Activated CD4-positive, alpha-beta T cell treated with anti-CD3 and anti-CD28 coated beads, Interleukin-2, amount 10 ng/mL, durations not matched to agents 7 days and 5 days (primary cell): ENCODE data around the gene RNF169. TPM values are rescaled to one million over a fixed set of nuclear protein-coding genes. Genes with fewer than 3 reads are reported as not detected.
"Not testable (repeated sequence)": the region's sequence is repeated elsewhere in the genome, so short reads cannot be mapped to it uniquely, and the experiment has no call there.

Experiments
- CTCF ChIA-PET: fragments of 350-600 bp; sonication (Branson Sonifier 250); formaldehyde crosslinking; loops from one replicate; lab custom pipeline; 2021; ENCODE audit warnings: antibody characterized with exemption; lab: Charles Lee
- POLR2A ChIA-PET: fragments of 350-600 bp; sonication (Branson Sonifier 250); formaldehyde crosslinking; loops from one replicate; lab custom pipeline; 2021; ENCODE audit warnings: antibody characterized with exemption; lab: Charles Lee
- DNase-seq: peaks from one replicate; pipeline ENCODE4 v3.0.0-alpha.2; 2020
- H3K27ac Mint-ChIP-seq: one replicate; pipeline ENCODE4 v1.8.0; 2021; ENCODE audit warnings: mild to moderate bottlenecking, moderate library complexity, mixed read lengths
- H3K27me3 Mint-ChIP-seq: one replicate; pipeline ENCODE4 v1.8.0; 2021; ENCODE audit warnings: mixed read lengths
- H3K36me3 Mint-ChIP-seq: one replicate; pipeline ENCODE4 v1.8.0; 2021; ENCODE audit warnings: low read depth, mixed read lengths
- H3K4me1 Mint-ChIP-seq: one replicate; pipeline ENCODE4 v1.8.0; 2021; ENCODE audit warnings: mixed read lengths
- H3K4me3 Mint-ChIP-seq: one replicate; pipeline ENCODE4 v1.8.0; 2021; ENCODE audit warnings: mild to moderate bottlenecking, moderate library complexity, mixed read lengths
- H3K9me3 Mint-ChIP-seq: one replicate; pipeline ENCODE4 v1.8.0; 2021; ENCODE audit warnings: mixed read lengths
- total RNA-seq, 2 experiments: library from RNA; stranded (reverse); gene quantifications; one replicate each; pipeline ENCODE4 v1.2.3, GENCODE V29; 2021

Gene RNF169
- total RNA-seq, 2 experiments from 2014 or later, result 16.4 to 17.4 TPM

DNA sequence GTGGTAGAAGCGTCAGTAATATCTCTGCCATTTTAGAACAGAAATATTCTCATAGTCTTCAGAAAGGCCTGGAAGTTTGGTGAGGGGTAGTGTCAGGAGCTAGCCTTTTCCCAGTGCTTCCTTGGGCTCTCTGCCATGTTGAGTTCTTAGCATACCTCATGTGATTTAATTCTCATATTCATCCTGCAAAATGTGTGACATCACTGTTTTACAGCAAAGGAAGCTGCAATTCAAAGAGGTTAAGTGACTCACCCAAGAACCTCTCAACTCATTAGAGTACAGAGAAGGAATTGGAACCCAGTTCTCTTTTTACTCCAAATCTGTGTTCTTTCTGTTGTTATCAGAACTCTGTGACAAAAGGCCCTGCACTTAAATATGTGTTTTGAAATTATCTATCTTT, 72.1 kb downstream of the RNF169 start:
- no peak for DNase-seq
- Mint-ChIP-seq H3K4me3 (no peak overlapping the region), H3K36me3 (peaks cover 79% of the 10 kb centered on the region), H3K4me1 (peaks cover 34% of the 10 kb centered on the region), H3K27me3 (no peaks in the 10 kb centered on the region), H3K27ac (no peak overlapping the region), H3K9me3 (peaks cover 21% of the 10 kb centered on the region)
- POLR2A ChIA-PET, result no interaction called here
- CTCF ChIA-PET, result interaction anchor here (1.3 kb wide), 1 partner anchor 9 kb away, joined by 3 read pairs; no protein-coding TSS in a partner anchor

DNA sequence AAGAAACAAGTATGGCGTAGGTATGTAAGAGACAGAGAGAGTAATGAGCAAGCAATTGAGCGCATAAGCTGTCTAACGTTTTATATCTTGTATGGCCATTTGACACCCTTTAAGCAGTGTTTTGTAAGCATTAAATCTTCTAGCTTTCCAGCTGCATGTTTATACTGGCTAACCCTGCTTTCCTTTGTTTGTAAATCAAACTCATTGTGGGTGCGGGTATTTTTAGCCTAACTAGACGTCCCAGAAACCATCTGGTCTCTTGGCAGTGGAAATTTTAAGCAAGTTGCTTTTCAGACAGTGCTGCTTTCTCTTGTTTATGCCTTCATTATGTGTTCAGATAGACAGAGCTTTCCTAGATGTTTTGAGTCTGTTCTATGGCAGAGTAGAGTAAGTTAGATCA, 73.5 kb downstream of the RNF169 start:
- H3K4me3 Mint-ChIP-seq, result no peak overlapping the region
- ChIA-PET CTCF (interaction anchor here (0.6 to 0.9 kb wide), 2 partner anchors 18 to 62 kb away, joined by 3 read pairs; no protein-coding TSS in a partner anchor), POLR2A (no interaction called here)
- H3K9me3 Mint-ChIP-seq, result peaks cover 34% of the 10 kb centered on the region
- DNase-seq, result no peak
- H3K36me3 Mint-ChIP-seq, result peaks cover 88% of the 10 kb centered on the region
- H3K27me3 Mint-ChIP-seq, result no peaks in the 10 kb centered on the region
- H3K4me1 Mint-ChIP-seq, result peaks cover 33% of the 10 kb centered on the region
- no peak overlapping the region for H3K27ac Mint-ChIP-seq

DNA sequence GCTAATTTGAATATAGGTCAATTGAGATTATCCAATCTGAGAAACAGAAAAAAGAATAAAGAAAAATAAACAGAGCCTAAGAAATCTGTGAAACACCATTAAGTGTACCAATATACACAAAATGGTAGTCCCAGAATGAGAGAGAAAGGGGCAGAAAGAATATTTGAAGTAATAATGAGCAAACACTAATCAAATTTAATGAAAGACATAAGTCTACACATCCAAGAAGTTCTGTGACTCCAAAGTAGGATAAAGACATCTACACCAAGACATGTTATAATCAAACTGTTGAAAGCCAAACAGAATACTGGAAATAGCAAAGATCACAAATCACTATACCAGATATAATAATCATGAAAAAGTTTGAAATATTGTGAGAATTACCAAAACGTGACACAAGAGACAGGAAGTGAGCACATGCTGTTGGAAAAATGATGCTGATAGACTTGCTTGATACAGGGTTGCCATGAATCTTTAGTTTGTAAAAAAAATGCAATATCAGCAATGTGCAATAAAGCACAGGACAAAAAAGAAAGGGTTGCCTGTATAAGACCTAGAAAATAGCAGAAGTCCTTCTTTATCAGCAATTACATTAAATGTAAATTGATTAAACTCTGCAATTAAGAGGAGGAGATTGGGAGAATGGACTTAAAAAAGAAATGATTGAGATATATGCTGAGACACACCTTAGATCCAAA, 75.8 kb downstream of the RNF169 start:
- peak overlapping the region; percentile 42 for H3K27ac Mint-ChIP-seq
- POLR2A ChIA-PET, result no interaction called here
- CTCF ChIA-PET, result no interaction called here
- H3K27me3 Mint-ChIP-seq, result no peaks in the 10 kb centered on the region
- peaks cover 87% of the 10 kb centered on the region for H3K36me3 Mint-ChIP-seq
- H3K4me1 Mint-ChIP-seq, result peaks cover 12% of the 10 kb centered on the region
- H3K4me3 Mint-ChIP-seq, result no peak overlapping the region
- H3K9me3 Mint-ChIP-seq, result peaks cover 48% of the 10 kb centered on the region
- DNase-seq, result no peak

DNA sequence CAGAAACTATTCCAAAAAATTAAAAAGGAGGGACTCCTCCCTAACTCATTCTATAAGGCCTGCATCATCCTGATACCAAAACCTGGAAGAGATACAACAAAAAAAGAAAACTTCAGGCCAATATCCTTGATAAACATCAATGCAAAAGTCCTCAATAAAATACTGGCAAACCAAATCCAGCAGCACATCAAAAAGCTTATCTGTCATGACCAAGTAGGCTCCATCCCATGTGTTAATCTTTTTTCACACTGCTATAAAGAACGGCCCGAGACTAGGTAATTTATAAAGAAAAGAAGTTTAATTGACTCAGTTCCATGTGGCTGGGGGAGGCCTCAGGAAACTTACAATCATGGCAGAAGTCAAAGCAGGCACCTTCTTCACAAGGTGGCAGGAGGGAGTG, 76.9 kb downstream of the RNF169 start:
- H3K36me3 Mint-ChIP-seq, result peaks cover 85% of the 10 kb centered on the region
- CTCF ChIA-PET, result not testable (repeated sequence)

DNA sequence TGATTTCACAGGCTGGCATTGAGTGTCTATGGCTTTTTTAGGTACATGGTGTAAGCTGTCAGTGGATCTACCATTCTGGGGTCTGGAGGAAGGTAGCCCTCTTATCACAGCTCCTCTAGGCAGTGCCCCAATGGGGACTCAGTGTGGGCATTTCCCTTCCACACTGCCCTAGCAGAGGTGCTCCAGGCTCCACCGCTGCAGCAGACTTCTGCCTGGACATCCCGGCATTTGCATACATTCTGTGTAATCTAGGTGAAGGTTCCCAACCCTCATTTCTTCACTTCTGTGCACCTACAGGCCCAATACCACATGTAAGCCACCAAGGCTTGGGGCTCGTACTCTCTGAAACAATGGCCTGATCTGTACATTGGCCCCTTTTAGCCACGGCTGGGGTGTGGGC, 78.3 kb downstream of the RNF169 start:
- no peaks in the 10 kb centered on the region for H3K27me3 Mint-ChIP-seq
- DNase-seq, result no peak
- no peak overlapping the region for H3K4me3 Mint-ChIP-seq
- ChIA-PET POLR2A (no interaction called here), CTCF (no interaction called here)
- H3K9me3 Mint-ChIP-seq, result peaks cover 52% of the 10 kb centered on the region
- no peak overlapping the region for H3K27ac Mint-ChIP-seq
- H3K36me3 Mint-ChIP-seq, result peaks cover 85% of the 10 kb centered on the region
- H3K4me1 Mint-ChIP-seq, result no peaks in the 10 kb centered on the region

More for the DNA sequence above, 76.9 kb downstream of the RNF169 start:
- not testable (repeated sequence) for H3K4me3 Mint-ChIP-seq, H3K27me3 Mint-ChIP-seq, DNase-seq, H3K27ac Mint-ChIP-seq, H3K4me1 Mint-ChIP-seq
- POLR2A ChIA-PET, result interaction anchor here (0.7 kb wide), 1 partner anchor 25 kb away, joined by 3 read pairs; no protein-coding TSS in a partner anchor
- peaks cover 48% of the 10 kb centered on the region for H3K9me3 Mint-ChIP-seq

DNA sequence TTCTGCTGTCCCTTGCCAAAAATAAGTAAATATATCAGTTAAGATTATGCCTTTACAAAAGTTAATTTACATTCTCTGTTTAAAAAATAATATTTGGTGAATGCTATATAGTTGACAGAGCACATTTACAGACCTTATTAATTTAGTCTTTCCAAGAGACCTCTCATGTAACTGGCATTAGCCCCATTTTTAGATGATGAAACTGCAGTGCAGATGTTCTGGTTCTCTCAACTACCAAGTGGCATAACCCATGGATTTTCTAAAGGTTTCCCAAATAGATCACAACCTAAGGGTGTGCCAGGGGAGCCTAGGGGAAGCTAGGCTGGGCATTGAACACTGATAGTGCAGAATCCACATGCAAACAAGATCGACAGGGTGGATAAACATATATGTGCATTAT, 88.5 kb downstream of the RNF169 start:
- ChIA-PET POLR2A (no interaction called here), CTCF (no interaction called here)
- H3K27me3 Mint-ChIP-seq, result no peaks in the 10 kb centered on the region
- no peak for DNase-seq
- no peak overlapping the region for H3K4me3 Mint-ChIP-seq
- peaks cover 2% of the 10 kb centered on the region for H3K4me1 Mint-ChIP-seq
- H3K27ac Mint-ChIP-seq, result no peak overlapping the region
- H3K36me3 Mint-ChIP-seq, result peaks cover 46% of the 10 kb centered on the region
- H3K9me3 Mint-ChIP-seq, result no peaks in the 10 kb centered on the region

DNA sequence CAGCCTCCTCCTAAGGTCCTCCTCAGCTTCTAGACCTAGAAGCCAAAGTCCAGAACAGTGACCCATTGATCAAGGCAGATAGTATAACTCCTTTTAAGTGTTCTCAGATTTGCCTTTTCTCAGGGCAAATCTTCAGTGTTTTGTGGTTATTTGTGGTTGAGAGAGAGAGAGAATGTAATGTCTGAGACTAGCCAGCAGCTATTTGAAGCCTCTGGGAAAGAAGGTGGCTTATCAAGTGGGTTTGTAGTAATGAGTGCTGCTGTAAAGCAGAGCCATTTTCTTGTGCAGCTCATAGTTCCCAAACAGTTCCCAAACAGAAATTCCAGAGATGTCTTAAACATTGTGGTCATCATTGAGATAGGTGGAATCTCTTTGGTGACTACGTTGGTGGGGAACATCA, 89.5 kb downstream of the RNF169 start:
- H3K27me3 Mint-ChIP-seq, result no peaks in the 10 kb centered on the region
- H3K36me3 Mint-ChIP-seq, result peaks cover 47% of the 10 kb centered on the region
- H3K4me1 Mint-ChIP-seq, result peaks cover 2% of the 10 kb centered on the region
- H3K27ac Mint-ChIP-seq, result no peak overlapping the region
- no peaks in the 10 kb centered on the region for H3K9me3 Mint-ChIP-seq
- ChIA-PET POLR2A (no interaction called here), CTCF (no interaction called here)
- no peak for DNase-seq
- H3K4me3 Mint-ChIP-seq, result no peak overlapping the region

DNA sequence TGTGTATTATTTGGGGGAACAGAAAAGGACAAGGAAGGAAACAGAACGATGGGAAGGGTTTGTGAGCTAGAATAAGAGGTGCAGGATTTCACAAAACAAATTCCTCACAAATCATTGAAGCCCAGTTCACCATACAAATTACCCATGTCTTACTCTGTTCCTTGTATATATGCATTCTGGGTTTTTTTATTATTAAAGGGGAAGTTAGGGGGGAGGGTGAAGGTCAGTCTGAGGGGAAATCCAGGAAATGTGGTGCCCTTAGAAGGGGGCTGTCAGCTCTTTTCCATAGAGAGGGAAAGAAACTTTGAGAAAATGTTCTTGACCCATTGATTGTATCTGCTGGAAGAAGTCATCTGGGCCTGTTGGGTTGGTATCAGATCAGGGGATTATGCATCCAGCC, 90.8 kb downstream of the RNF169 start:
- ChIA-PET POLR2A (no interaction called here), CTCF (interaction anchor here (1.6 kb wide), 1 partner anchor 9 kb away, joined by 3 read pairs; no protein-coding TSS in a partner anchor)
- no peak overlapping the region for H3K4me3 Mint-ChIP-seq
- DNase-seq, result no peak
- no peaks in the 10 kb centered on the region for H3K9me3 Mint-ChIP-seq
- H3K36me3 Mint-ChIP-seq, result peaks cover 47% of the 10 kb centered on the region
- no peaks in the 10 kb centered on the region for H3K27me3 Mint-ChIP-seq
- H3K4me1 Mint-ChIP-seq, result peaks cover 2% of the 10 kb centered on the region
- H3K27ac Mint-ChIP-seq, result no peak overlapping the region

DNA sequence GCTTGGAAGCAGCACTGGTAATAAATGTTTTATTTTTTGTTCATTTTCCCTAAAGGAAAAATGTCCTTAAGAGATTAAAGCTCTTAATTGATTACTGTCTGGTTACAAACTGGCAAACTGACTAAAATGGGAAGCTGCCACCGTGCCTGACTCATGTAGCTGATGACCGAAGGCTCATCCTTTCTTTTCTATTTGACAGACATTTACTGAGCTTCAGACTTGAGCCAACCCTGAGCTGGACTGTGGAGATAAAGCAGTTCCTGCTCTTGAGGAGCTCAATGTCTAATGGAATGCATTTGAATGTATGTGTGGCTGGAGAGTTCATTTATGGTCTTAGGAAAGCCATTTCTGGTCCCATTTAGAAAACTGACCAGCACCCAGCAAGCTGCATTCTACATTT, 91.3 kb downstream of the RNF169 start:
- Mint-ChIP-seq H3K9me3 (no peaks in the 10 kb centered on the region), H3K27me3 (no peaks in the 10 kb centered on the region), H3K4me3 (no peak overlapping the region), H3K27ac (no peak overlapping the region), H3K36me3 (peaks cover 42% of the 10 kb centered on the region), H3K4me1 (peaks cover 2% of the 10 kb centered on the region)
- ChIA-PET CTCF (interaction anchor here (0.7 to 1.6 kb wide), 4 partner anchors 9 to 208 kb away, joined by 3 to 4 read pairs (median 3); no protein-coding TSS in a partner anchor), POLR2A (no interaction called here)
- DNase-seq, result no peak

DNA sequence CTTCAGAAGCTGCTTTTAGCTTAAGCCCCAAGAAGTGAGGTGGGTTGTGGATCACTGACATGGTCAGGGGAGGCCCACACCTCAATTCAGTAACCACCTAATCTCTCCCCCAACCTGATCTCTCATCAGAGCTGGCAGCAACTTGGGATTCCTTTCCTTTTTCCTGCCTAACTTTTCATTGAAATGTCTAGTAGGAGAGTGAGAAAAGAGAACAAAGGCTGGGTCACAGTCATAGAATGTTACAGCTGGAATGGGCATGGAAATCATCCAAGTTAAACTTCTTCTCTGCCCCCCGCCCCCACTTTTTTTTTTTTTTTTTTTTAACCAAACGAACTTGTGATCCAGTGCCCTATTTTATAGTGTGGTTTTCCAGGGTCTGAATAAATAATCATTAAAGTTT, 91.8 kb downstream of the RNF169 start:
- Mint-ChIP-seq H3K9me3 (no peaks in the 10 kb centered on the region), H3K4me1 (peaks cover 2% of the 10 kb centered on the region), H3K4me3 (no peak overlapping the region), H3K27me3 (no peaks in the 10 kb centered on the region), H3K36me3 (peaks cover 42% of the 10 kb centered on the region), H3K27ac (no peak overlapping the region)
- no peak for DNase-seq
- ChIA-PET POLR2A (no interaction called here), CTCF (interaction anchor here (0.7 to 1.6 kb wide), 4 partner anchors 10 to 208 kb away, joined by 3 to 4 read pairs (median 3); no protein-coding TSS in a partner anchor)

DNA sequence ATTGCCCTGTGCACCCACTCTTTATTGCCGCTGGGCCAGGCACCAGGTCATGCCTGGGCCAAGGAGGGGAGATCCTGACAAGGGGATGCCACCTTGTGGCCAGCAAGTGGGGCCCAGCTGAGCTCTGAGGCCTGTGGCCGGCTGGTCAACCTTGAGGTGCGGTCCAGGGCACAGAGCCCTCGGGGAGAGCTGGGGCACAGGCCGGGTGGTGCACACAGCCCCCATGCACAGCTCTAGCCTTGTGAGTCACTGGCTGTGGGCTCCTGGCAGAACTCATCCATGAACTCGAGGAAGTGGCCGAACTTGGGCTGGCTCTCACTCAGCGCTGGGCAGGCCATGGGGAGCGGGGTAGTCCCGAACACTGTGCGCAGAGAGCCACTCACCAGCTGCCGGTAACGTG, 94.3 kb downstream of the RNF169 start:
- ChIA-PET CTCF (no interaction called here), POLR2A (no interaction called here)
- Mint-ChIP-seq H3K4me3 (no peak overlapping the region), H3K27me3 (no peaks in the 10 kb centered on the region), H3K9me3 (no peaks in the 10 kb centered on the region), H3K27ac (no peak overlapping the region), H3K4me1 (peaks cover 8% of the 10 kb centered on the region), H3K36me3 (peaks cover 27% of the 10 kb centered on the region)
- DNase-seq, result no peak

DNA sequence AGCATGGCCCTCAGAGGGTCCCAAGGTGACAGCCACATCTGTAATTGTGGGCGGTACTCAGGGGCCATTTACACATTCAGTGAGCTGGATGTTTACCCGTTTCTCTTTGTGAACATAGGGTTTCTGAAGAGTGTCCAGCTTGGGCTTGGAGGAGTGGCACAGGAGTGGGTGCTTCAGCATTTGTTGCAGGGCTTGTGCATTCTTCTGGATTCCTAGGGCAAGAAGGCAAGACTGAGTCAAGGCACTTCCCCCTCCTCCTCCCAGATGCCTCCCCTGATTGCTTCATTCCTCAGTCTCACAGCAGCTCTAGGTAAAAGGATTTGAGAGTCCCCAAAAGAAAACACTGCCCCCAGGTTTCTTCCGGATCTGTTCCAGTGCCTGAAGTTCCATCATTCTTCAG, 95.4 kb downstream of the RNF169 start:
- Mint-ChIP-seq H3K9me3 (no peaks in the 10 kb centered on the region), H3K4me3 (no peak overlapping the region), H3K27ac (no peak overlapping the region), H3K36me3 (peaks cover 25% of the 10 kb centered on the region), H3K27me3 (no peaks in the 10 kb centered on the region), H3K4me1 (peaks cover 6% of the 10 kb centered on the region)
- ChIA-PET CTCF (no interaction called here), POLR2A (no interaction called here)
- DNase-seq, result no peak

DNA sequence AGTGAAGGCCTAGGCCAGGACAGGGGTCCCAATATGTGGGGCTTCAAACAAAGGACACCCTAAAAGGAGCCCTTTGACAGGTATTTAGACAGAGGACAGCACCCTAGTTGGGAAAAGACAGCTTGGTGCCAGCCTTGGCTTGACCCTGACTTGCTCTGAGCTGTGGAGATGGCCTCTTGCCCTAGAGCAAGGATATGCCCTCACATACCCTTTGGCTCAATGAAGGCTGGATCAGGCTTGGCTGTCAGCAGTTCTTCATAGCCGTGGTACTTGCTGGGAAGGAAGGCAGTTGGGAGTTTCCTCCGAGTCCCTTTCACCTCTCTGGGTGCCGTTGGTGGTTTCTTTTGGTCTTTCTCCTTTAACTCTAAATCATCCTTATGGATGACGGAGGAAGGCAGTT, 96.2 kb downstream of the RNF169 start:
- peaks cover 19% of the 10 kb centered on the region for H3K36me3 Mint-ChIP-seq
- ChIA-PET CTCF (no interaction called here), POLR2A (no interaction called here)
- H3K27me3 Mint-ChIP-seq, result no peaks in the 10 kb centered on the region
- no peak overlapping the region for H3K27ac Mint-ChIP-seq
- no peak overlapping the region for H3K4me3 Mint-ChIP-seq
- DNase-seq, result no peak
- no peaks in the 10 kb centered on the region for H3K9me3 Mint-ChIP-seq
- peaks cover 6% of the 10 kb centered on the region for H3K4me1 Mint-ChIP-seq
